LNCaP clone FGC (cell line): ENCODE measurements around the gene ADAM10.

Source experiments
- DNase-seq: peaks from one replicate; pipeline ENCODE4 v3.0.0-alpha.2; 2011; ENCODE audit warnings: low read depth
- H3K4me3 ChIP-seq: 2 replicates; pipeline ENCODE4 v1.5.1; 2011; ENCODE audit warnings: mild to moderate bottlenecking, low read depth, low read length, control low read depth
- TF ChIP-seq, protein P1 (sequence below): IDR thresholded peaks from 2 replicates; pipeline ENCODE4 v1.5.1; 2012; ENCODE audit warnings: mild to moderate bottlenecking; ENCODE audit not compliant: control insufficient read depth, insufficient read depth; ENCODE audit errors: extremely low read depth

The ADAM10 gene

DNA sequence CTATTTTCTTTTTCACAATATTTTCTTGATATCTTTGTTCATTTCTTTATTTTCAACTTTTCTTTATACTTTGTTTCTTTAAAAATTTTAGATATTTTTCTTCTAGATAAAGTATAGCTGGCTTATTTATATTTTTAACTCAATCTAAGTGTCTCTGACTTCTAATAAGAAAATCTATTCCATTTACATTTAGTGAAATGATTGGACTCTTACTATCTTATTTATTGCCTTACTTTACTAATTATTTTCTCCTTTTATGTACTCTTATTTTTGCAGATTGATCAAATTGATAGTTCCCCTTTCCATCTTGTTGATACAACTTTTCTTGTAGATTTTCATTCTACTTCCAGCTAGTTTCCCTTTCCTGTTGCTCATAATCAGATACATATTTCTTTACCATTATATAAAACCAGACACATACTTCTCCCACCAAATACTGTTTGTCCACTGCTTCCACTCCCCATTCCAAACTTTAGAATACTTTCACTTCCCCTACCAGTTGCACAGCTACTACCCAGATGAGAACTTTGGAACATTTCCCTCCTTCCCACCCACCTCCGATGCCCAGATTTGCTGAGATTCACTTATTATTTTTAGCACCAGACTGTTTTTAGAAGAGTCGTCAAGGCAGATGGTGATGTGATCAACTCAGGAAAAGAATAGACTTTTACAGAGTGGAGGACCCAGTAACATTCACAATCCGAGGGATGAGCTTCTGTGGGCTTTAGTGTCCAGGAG lies 166.2 kb downstream of the ADAM10 start:
- no peak overlapping the region for H3K4me3 ChIP-seq
- TF ChIP-seq, protein P1, sequence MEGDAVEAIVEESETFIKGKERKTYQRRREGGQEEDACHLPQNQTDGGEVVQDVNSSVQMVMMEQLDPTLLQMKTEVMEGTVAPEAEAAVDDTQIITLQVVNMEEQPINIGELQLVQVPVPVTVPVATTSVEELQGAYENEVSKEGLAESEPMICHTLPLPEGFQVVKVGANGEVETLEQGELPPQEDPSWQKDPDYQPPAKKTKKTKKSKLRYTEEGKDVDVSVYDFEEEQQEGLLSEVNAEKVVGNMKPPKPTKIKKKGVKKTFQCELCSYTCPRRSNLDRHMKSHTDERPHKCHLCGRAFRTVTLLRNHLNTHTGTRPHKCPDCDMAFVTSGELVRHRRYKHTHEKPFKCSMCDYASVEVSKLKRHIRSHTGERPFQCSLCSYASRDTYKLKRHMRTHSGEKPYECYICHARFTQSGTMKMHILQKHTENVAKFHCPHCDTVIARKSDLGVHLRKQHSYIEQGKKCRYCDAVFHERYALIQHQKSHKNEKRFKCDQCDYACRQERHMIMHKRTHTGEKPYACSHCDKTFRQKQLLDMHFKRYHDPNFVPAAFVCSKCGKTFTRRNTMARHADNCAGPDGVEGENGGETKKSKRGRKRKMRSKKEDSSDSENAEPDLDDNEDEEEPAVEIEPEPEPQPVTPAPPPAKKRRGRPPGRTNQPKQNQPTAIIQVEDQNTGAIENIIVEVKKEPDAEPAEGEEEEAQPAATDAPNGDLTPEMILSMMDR: no peak
- DNase-seq: no peak

DNA sequence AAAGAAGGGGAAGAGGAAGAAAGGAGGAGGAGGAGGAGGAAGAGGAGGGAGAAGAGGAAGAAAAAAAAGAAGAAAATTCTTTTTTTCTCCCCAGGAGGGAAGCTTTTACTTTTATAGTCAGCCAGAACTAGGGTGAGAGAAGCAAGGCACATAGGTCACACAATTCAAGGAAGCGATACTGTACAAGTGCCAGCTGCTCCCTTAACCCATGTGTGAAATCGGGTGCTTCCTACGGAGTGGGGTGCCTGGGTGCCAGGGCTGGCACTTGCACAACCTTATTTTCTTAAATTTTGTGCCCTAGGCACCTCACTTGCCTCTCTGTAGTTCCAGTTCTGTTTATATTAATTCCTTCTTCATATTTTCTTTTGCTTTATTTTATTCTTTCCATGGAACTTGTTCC lies 167.3 kb downstream of the ADAM10 start:
- TF ChIP-seq, protein P1: no peak
- no peak for DNase-seq
- H3K4me3 ChIP-seq: no peak overlapping the region

DNA sequence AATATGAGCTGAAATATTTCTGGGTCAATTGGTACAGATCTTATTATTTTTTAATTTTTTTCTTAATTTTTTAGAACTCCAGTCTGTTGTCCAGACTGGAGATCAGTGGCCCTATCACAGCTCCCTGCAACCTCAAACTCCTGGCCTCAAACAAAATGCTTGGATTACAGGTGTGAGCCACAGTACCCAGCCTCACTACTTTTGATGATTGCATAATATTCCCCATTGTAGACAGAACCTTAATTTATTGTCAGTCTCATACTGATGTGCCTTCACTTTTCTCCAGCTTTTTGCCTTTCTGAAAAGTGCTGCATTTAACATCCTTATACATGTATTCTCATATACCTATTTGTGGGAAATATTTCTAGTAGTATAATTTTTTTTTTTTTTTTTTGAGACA lies 172.8 kb downstream of the ADAM10 start:
- no peak overlapping the region for H3K4me3 ChIP-seq
- TF ChIP-seq, protein P1: no peak
- DNase-seq: no peak

DNA sequence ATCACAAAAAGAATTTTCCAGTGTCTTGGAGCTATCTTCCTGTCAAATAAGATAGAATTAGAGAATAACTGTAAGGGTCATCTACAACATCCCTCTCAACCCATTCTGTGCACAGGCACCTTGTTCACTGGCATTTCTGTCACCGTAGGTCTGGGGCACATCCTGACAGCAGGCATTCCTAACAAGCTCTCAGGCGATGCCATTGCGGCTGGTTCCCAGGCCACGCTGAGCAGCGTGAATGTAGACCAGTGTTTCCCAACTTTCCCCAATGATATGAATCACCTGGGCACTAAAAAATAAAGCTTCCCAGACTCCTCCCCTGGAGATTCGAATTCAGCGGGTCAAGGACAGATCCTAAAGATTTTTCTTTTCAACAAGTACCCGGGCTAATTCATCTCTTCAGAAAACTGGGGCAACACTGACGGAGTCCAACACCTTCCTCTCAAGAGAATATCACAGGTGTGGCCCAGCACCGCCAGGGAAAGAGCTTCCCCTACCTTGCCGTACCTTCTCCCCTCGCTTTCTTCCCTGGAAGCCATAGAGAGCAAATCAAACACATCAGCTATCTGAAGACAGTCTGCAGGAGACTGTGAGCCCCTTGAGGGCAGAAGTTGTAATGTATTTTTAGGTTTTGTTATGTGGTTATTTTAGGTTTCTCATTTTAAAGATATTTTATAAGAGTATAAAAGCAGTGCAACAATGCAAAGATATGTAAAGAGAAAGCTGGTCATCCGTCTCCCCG lies 174.3 kb downstream of the ADAM10 start:
- DNase-seq: no peak
- TF ChIP-seq, protein P1: no peak

DNA sequence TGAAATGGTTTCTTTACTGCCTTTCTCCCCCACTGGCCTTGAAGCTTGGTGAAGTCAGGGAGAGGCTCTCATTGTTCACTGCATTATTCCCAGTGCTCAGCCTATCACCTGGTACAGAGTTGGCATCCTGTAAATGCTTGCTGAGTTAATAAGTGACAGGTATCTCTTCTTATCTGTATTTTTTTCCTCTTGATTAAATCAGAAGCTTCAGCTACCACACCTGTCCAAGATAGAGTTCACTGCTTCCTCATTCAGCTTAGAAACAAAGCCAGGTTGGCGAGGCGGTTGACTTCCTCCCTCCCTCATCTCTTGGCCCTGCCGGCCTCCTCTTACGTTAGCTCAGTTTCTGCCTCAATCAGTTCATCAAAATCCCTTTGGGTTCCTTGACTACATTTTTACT lies 174.9 kb downstream of the ADAM10 start:
- TF ChIP-seq, protein P1: no peak
- DNase-seq: peak; percentile 79
- no peak overlapping the region for H3K4me3 ChIP-seq

More for the DNA sequence above, 174.3 kb downstream of the ADAM10 start:
- no peak overlapping the region for H3K4me3 ChIP-seq

DNA sequence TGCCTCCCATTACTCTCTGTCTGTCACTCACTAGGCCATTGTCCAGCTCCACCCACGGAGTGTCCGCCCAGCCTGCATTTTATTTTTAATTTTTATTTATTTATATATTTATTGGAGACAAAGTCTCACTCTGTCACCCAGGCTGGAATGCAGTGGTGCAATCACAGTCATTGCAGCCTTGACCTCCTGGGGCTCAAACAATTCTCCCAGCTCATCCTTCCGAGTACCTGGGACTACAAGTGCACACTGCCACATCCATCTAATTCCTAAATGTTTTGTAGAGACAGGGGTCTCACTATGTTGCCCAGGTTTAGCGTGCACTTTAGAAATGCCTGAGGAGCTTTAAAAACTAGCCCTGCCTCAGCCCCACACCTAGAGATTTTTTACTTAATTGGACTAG lies 176.2 kb downstream of the ADAM10 start:
- no peak for DNase-seq
- H3K4me3 ChIP-seq: no peak overlapping the region
- TF ChIP-seq, protein P1: no peak
